Measurements from ENCODE around the gene C1QC.

Gene C1QC

DNA sequence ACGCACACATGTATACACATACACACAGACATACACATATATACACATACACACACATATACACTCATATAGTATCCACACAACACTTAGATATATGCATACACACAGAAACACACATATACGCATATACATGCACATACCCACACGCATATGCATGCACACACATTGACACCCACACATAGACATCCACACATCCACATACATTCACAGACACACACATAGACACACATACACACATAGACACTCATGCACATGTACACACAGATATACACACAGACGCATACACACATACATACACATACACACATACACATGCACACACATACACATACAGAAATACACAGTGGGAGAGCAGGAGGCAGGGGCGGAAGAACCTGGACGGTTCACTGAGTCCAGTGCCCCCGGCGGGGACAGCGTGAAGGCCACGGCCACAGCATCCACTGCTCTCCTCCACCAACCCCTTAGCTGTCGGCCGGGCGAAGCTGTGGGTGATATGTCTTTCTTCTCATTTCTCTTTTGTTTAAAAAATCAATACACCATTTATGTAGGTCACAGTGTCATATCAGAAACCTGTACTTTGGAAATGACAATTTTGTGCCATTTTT is 6.8 kb downstream of the C1QC start:
- TF ChIP-seq, protein P1, sequence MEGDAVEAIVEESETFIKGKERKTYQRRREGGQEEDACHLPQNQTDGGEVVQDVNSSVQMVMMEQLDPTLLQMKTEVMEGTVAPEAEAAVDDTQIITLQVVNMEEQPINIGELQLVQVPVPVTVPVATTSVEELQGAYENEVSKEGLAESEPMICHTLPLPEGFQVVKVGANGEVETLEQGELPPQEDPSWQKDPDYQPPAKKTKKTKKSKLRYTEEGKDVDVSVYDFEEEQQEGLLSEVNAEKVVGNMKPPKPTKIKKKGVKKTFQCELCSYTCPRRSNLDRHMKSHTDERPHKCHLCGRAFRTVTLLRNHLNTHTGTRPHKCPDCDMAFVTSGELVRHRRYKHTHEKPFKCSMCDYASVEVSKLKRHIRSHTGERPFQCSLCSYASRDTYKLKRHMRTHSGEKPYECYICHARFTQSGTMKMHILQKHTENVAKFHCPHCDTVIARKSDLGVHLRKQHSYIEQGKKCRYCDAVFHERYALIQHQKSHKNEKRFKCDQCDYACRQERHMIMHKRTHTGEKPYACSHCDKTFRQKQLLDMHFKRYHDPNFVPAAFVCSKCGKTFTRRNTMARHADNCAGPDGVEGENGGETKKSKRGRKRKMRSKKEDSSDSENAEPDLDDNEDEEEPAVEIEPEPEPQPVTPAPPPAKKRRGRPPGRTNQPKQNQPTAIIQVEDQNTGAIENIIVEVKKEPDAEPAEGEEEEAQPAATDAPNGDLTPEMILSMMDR (IDR thresholded peaks at IDR 0.05) = no peak
- Histone ChIP-seq H3K9me3 (ENCODE audit: control insufficient read depth, low read length) (no peaks in the 10 kb centered on the region), H3K36me3 (ENCODE audit: control insufficient read depth, insufficient read depth, low read length) (no peaks in the 10 kb centered on the region), H3K4me3 (ENCODE audit: low read depth, low read length) (no peak overlapping the region), H3K79me2 (no peaks in the 10 kb centered on the region), H3K9ac (no peak overlapping the region), H3K4me1 (no peaks in the 10 kb centered on the region), H3K4me2 (ENCODE audit: low read length) (no peak overlapping the region), H3K27ac (no peak overlapping the region), H2AFZ (no peak overlapping the region), H3K27me3 (ENCODE audit: control insufficient read depth, insufficient read depth, low read length) (no peaks in the 10 kb centered on the region)

DNA sequence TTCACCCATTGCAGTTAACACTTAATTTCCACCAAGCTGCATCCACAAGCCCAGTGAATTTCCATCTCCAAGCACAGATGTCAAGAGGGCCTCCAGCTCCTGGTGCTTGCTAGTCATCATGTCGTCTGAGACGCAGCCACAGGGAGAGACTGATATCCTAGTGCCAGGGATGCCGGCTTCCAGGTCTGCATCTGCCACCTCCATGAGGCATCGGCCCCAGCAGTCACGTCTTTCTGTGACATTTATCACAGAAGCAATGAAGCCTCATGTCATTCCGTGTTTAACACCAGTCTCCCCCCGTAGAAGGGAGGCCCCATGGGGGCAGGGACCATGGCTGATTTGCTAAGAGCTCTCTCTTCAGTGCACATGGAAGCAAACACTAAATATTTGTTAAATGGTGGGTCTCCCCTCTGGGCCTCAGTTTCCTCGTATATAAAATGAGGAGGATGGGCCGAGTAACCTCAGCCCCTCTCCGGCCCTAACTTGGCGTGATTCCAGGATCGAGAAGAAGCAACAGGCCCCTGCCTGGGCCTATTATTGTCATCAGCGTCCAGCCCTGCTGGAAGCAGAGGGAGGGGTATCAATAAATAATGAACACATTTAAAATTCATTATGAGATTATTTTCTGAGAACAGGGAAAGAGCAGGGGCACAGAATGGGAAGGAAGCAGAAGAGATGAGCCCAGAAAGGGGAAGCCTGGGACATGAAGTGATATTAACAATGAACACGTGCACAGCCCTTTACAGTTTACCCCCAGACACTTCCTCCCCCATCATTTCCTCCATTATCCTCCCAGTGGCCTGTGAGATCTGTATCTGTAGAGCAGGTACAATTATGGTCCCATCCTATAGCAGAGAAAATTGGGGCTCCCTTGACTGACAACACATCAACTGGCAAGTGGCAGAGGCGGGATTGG is 8.8 kb downstream of the C1QC start:
- no peak overlapping the region for H3K9ac ChIP-seq
- TF ChIP-seq, protein P1 (IDR thresholded peaks at IDR 0.05) = no peak
- no peaks in the 10 kb centered on the region for H3K36me3 ChIP-seq (ENCODE audit: control insufficient read depth, insufficient read depth, low read length)
- no peaks in the 10 kb centered on the region for H3K4me1 ChIP-seq
- no peak overlapping the region for H3K27ac ChIP-seq
- no peaks in the 10 kb centered on the region for H3K27me3 ChIP-seq (ENCODE audit: control insufficient read depth, insufficient read depth, low read length)
- H3K4me2 ChIP-seq (ENCODE audit: low read length) = no peak overlapping the region
- H2AFZ ChIP-seq = no peak overlapping the region
- no peak overlapping the region for H3K4me3 ChIP-seq (ENCODE audit: low read depth, low read length)
- H3K79me2 ChIP-seq = no peaks in the 10 kb centered on the region
- H3K9me3 ChIP-seq (ENCODE audit: control insufficient read depth, low read length) = no peaks in the 10 kb centered on the region

DNA sequence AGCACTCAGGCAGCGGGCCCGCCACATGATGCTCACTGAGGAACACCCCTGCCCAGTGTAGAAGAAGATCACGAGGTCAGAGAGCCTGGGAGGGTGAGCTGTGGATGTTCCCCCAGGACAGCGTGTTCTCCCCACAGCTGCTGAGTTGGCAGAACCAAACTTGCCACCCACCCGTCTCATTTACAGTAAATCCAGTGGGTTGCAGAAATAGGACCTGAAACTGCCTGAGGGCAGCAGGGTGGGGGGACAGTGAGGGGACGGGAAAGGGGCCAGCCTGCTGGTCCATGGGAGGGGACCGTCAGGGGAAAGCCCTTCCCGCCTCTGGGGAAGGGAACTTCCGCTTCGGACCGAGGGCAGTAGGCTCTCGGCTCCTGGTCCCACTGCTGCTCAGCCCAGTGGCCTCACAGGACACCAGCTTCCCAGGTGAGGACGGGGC is 9.5 kb downstream of the C1QC start, which contains the start of gene C1QB:
C1QB (plus strand) TSS at position 356 of the 436 bp plus-strand sequence. CDS start 6,227 bp downstream, outside the sequence.
- TF ChIP-seq, protein P1 (IDR thresholded peaks at IDR 0.05) = no peak
- no peak within 1 kb of the TSS for H2AFZ ChIP-seq
- H3K9me3 ChIP-seq (ENCODE audit: control insufficient read depth, low read length) = no peaks in the 10 kb centered on the region
- no peaks in the 10 kb centered on the region for H3K79me2 ChIP-seq
- no peaks in the 10 kb centered on the region for H3K27me3 ChIP-seq (ENCODE audit: control insufficient read depth, insufficient read depth, low read length)
- H3K4me1 ChIP-seq = no peaks in the 10 kb centered on the region
- no peak within 1 kb of the TSS for H3K4me3 ChIP-seq (ENCODE audit: low read depth, low read length)
- no peaks in the 10 kb centered on the region for H3K36me3 ChIP-seq (ENCODE audit: control insufficient read depth, insufficient read depth, low read length)
- no peak within 1 kb of the TSS for H3K4me2 ChIP-seq (ENCODE audit: low read length)
- H3K9ac ChIP-seq = no peak within 1 kb of the TSS
- no peak within 1 kb of the TSS for H3K27ac ChIP-seq

- Histone ChIP-seq H3K36me3 (ENCODE audit: control insufficient read depth, insufficient read depth, low read length) (no peaks in the 10 kb centered on the region), H3K27me3 (ENCODE audit: control insufficient read depth, insufficient read depth, low read length) (no peaks in the 10 kb centered on the region), H3K4me2 (ENCODE audit: low read length) (no peak overlapping the region), H3K27ac (no peak overlapping the region), H2AFZ (no peak overlapping the region), H3K4me1 (no peaks in the 10 kb centered on the region), H3K79me2 (no peaks in the 10 kb centered on the region), H3K9ac (no peak overlapping the region), H3K4me3 (ENCODE audit: low read depth, low read length) (no peak overlapping the region), H3K9me3 (ENCODE audit: control insufficient read depth, low read length) (no peaks in the 10 kb centered on the region)
- TF ChIP-seq, protein P1 (IDR thresholded peaks at IDR 0.05) = no peak
Observed at GRCh38 chr1:22654692-22655091, 11.3 kb downstream of the C1QC start.
